NCI-H1092 (cell line): ENCODE results near the gene SPACA4.
A peak's percentile ranks its signal among the peaks of the same experiment; 100 is the strongest.
"Not testable (repeated sequence)": the region's sequence is repeated elsewhere in the genome, so short reads cannot be mapped to it uniquely, and the experiment has no call there.

Experiments used
- DNase-seq: peaks from one replicate; lab custom pipeline; 2025; lab: John Stamatoyannopoulos, UW

Gene SPACA4

GRCh38 chr19:48618916-48619691 lies 12.6 kb downstream of the SPACA4 start, which contains the start of the genes RPL18 and SPHK2:
Gene RPL18 (minus strand): TSS chr19:48619178. CDS start chr19:48619143, 35 bp downstream.
Gene SPHK2 (plus strand): TSS chr19:48619506. CDS start chr19:48620515, 1,009 bp downstream.
- DNase-seq = peak; percentile 96

DNA sequence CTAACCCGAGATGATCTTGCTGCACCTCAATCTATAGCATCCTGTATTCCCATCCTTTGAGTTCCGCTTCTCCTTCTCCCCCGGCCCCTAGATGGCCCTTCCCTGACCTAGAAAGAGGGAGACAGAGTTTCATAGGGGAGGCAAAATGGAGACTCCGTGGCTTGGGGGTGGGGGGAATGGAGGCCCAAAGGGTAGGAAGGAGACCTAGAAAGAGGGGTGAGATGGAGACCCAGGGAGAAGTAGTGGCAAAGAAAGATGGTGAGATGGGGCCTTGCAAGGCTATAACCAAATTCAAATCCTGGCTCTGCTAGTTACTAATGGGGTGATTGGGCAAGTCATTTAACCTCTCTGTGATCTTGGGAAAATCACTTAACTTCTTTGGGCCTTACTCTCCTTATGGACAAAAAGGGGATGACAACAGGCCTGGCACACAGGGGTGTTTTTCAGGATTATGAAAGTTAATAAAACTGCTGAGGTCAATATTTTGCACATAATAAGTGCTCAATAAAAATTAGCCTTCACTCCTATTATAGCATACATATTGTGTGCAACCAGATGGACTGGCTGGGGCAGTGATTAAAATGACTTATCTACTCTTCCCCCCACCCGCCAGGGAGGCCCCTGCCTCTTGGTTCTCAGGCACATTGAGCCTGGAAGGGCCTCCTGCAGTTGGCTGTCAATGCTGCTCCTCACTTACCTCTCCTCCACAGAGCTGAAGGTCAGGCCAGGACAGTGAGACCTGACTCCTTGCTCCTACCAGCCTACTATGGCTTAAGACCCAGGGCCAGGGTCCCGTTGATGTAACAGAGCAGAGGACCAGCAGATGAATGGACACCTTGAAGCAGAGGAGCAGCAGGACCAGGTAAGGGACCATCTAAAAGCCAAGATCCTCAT lies 13.4 kb downstream of the SPACA4 start:
- no peak for DNase-seq

- DNase-seq = no peak
Measured at GRCh38 chr19:48623556-48624066, 17.1 kb downstream of the SPACA4 start.

GRCh38 chr19:48624067-48624594 lies 17.6 kb downstream of the SPACA4 start:
- peak; percentile 94 for DNase-seq

DNA sequence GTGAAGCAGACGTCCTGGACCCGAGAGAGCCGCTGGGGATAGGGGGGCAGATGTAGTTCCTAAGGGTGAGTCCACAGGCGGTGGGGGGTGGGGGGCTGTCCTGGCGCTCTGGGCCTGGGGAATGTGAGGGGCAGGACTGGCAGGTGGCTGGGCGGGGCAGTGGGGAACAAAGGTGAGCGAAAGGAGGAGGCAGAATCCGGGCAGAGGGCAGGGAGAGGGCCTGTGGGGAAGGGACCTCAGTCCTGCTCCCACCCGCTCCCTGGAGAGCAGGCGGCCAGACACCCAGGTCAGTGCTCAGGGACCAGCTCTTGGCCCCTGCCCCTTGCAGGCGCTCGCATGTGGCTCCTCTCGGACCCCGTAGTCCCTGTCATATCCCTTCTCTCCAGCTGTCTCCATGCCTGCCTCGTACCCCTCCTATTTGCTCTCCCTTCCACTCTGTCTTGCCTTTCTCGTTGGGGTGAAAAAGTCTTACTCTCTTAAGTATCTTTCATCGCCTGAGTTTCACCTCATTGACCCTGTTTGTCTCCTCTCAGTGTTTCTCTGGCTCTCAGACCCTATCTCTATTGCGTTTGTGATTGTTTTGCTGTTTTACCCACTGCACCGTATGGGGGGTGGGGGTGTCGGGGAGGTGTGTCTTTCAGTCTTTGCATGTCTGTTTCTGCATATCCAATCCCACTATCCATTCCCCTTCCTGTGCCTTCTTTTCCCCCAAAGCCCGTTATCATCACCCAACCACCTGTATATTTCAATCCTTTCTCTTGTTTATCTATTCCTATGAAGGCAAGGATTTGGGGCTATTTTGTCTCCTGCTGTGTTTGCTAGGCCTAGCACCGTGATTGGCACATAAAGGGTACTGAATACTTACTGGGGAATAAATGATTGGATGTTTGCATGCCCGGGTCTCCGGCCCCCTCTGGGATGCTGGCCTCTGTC lies 18.5 kb downstream of the SPACA4 start:
- no peak for DNase-seq

DNA sequence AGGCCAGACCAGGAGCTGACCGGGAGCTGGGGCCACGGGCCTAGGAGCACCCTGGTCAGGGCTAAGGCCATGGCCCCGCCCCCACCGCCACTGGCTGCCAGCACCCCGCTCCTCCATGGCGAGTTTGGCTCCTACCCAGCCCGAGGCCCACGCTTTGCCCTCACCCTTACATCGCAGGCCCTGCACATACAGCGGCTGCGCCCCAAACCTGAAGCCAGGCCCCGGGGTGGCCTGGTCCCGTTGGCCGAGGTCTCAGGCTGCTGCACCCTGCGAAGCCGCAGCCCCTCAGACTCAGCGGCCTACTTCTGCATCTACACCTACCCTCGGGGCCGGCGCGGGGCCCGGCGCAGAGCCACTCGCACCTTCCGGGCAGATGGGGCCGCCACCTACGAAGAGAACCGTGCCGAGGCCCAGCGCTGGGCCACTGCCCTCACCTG lies 19.4 kb downstream of the SPACA4 start:
- DNase-seq = no peak

- DNase-seq = no peak
Measured at GRCh38 chr19:48627201-48627864, 20.8 kb downstream of the SPACA4 start.

GRCh38 chr19:48627865-48628314 lies 21.3 kb downstream of the SPACA4 start:
- no peak for DNase-seq

DNA sequence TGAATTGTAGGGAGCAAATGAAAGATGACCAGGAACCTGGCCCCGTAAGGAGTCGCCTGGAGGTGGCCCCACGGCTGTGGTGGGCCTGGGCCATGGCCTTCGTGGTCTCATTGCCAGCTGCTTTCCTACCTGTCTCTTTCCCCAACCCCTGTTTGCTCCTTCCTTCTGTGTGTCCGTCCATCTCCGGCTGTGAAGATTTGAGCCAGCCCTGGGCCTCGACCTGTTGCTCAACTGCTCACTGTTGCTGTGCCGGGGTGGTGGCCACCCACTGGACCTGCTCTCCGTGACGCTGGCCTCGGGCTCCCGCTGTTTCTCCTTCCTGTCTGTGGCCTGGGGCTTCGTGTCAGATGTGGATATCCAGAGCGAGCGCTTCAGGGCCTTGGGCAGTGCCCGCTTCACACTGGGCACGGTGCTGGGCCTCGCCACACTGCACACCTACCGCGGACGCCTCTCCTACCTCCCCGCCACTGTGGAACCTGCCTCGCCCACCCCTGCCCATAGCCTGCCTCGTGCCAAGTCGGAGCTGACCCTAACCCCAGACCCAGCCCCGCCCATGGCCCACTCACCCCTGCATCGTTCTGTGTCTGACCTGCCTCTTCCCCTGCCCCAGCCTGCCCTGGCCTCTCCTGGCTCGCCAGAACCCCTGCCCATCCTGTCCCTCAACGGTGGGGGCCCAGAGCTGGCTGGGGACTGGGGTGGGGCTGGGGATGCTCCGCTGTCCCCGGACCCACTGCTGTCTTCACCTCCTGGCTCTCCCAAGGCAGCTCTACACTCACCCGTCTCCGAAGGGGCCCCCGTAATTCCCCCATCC lies 22.1 kb downstream of the SPACA4 start:
- DNase-seq = no peak

DNA sequence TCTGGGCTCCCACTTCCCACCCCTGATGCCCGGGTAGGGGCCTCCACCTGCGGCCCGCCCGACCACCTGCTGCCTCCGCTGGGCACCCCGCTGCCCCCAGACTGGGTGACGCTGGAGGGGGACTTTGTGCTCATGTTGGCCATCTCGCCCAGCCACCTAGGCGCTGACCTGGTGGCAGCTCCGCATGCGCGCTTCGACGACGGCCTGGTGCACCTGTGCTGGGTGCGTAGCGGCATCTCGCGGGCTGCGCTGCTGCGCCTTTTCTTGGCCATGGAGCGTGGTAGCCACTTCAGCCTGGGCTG lies 22.7 kb downstream of the SPACA4 start:
- DNase-seq = no peak

GRCh38 chr19:48629599-48630295 lies 23.2 kb downstream of the SPACA4 start:
- no peak for DNase-seq

DNA sequence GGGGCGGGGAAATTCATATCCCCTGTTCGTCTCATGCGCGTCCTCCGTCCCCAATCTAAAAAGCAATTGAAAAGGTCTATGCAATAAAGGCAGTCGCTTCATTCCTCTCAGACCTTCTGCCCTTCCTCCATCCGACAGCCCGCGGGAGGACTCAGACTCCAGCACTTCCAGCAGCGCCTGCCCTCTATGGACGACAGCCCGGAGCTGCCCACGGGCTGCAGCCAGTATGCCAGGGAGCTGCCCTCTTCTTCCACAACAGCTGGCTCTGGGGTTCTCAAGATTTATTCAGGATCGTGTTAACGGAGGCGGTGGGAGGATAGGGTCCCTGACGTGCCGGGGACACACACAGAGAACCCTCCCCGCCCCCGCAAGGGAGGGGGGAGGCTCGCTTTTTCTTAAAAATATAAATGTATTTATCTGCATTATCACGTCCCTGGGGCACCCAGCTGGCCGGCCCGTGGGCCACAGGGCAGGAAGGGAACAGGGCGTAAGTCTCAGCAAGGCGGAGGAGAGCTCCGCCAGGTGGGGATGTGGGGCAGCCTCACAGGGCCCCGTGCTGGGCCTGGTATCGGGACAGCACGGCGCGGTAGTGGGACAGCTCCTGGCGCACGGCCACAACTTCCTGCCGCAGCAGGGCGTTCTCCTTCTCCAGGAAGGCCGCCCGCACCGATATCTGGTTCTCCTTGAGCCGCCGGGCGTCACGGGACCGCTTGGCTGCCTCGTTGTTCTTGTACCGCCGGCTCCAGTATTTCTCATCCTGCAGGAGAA lies 23.9 kb downstream of the SPACA4 start:
- no peak for DNase-seq

- DNase-seq = no peak
Measured at GRCh38 chr19:48631225-48631624, 24.7 kb downstream of the SPACA4 start.

GRCh38 chr19:48632286-48632685 lies 25.7 kb downstream of the SPACA4 start:
- DNase-seq = not testable (repeated sequence)

DNA sequence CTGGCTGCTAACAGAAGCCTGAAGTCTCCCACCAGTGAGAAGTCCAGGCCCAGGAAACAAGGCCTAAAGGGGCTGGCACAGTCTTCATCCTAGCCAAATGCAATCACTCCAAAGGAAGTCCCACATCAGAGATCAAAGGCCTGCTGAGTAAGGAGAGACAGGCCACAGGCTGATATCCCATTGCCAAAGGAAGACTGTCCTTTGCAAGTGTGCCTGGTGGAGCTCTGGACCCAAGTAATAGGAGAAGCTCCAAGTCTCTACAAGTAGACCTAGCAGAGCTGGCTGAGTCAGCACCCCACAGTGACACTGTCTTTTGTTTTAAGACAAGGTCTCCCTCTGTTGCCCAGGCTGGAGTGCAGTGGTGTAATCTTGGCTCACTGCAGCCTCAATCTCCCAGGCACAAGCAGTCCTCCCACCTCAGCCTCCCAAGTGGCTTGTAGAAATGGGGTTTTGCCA lies 26.2 kb downstream of the SPACA4 start:
- no peak for DNase-seq

GRCh38 chr19:48633148-48634035 lies 26.9 kb downstream of the SPACA4 start:
- no peak for DNase-seq

DNA sequence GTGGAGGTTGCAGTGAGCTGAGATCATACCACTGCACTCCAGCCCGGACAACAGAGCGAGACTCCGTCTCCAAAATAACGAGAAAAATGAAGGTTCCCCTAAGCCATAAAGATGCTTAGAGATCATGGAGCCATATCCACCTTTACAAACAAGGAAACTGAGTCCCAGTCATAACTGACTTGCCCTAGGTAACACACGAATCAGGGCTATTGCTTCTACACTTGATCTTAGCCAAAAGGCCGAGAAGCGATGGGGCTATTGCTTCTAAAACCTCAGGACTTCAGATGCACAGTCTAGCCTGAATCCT lies 27.4 kb downstream of the SPACA4 start:
- no peak for DNase-seq
